GM19351 (cell line): ENCODE data around the gene CCDC9B.
A peak's percentile ranks its signal among the peaks of the same experiment; 100 is the strongest.

ENCODE experiments used
- ATAC-seq: cut with Tn5 transposase; IDR thresholded peaks from one replicate; pipeline ENCODE4 v1.9.1; 2021; ENCODE audit warnings: mild to moderate bottlenecking, moderate library complexity; ENCODE audit not compliant: unreplicated experiment

CCDC9B gene

DNA sequence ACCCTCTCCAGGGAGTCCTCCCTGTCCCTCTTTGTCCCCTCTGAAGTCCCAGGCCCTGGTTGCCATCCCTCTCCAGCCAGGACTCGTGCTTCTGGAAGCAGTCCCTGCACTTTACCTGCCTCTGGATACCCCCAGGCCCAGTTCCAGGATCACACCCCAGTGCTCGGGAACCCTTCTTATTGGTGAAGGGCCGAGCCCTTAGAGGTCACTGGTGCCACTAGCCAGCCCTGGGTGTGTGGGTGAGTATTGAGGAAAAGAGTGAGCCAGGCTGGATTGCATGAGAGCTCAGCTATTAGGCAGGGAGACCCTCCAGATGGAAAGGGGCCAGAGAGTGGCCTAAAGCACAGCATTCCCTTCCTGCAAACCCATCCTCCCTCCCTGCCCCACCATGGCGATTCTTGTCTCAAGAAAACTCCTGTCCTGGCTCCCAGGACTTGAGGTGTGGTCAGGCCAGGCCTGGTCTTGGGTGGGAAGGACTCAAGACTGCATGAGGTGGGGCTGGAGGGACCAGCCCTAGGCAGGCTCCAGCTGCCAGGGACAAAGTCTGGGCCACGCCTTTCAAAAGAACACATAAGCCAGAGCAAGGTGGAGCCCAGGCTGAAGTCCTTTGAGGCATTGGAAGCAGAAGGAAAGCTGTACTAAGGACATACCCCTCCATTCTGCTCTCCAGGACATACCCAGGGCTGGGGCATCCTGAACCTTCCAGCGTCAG lies 5.3 kb upstream of the CCDC9B start:
- ATAC-seq, result no peak

DNA sequence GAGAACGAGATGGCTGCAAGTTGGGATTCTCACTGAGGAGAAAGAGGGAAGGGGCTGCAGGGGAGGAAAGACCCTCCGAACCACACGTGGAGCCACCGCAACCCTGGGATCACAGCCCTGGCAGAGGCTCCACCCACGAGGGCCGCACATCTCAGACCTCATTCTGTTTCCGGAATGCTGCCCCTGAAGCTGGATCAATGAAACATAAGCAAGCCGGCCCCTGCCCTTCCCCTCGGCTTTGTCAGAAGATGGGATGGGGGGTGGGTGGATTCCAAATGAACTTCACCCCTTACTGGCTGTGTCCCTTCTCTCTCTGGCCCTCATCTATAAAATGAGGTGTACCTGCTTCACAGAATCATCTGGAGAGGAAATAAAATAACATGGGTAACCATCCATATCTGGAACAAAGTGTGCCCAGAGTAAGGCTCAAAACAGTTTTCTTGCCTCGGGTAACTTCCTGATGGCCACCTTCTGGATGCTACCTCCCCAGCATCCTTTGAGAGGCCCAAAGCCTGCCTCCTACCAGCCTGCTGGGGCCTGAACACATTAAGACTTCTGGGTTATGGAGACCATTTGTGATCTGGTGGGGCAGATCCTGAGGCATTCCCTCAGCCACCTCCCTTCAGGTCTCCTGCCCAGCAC lies 4.6 kb upstream of the CCDC9B start:
- ATAC-seq, result no peak

DNA sequence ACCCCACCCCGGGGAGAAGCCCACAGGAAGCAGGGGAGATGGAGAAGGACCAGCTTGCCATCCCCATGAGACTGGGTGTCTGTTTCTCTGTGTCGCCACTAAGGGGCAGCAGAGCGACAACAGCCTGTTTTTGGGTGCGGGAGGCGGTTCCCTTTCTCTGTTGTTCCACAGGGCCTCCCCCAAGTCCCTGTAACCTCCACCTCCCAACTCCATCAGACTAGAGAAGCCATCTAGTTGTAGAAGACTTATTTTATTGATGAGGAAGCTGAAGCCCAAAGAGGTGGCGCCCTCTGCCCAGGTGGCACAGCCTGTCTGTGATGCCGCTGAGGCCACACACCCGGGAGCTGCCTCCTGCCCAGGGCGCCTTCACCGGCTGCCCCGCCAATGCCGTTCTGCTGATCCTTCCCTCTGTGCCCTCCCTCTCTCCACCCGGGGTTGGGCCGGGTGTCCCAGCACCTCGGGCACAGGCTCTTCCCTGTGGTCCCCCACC lies 3.9 kb upstream of the CCDC9B start:
- ATAC-seq, result no peak

DNA sequence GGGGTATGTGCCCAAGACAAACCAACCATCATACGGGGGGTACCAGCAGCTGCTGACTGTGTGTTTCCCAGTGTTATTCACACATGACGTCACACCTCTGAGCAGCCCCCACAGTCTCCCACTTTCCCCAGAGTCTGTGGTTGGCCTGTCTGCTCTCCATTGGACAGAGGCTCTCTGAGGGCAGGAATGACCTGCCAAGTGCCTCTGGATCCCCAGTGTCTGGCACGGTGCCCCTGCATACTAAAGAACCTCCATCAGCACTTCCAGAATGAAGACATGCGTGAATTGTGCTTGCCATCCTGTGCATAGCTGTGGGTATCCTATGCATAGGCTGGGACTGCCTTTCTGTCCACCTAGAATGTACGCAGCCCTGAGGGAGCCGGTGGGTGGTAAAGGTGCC lies 3.5 kb upstream of the CCDC9B start:
- ATAC-seq, result no peak

DNA sequence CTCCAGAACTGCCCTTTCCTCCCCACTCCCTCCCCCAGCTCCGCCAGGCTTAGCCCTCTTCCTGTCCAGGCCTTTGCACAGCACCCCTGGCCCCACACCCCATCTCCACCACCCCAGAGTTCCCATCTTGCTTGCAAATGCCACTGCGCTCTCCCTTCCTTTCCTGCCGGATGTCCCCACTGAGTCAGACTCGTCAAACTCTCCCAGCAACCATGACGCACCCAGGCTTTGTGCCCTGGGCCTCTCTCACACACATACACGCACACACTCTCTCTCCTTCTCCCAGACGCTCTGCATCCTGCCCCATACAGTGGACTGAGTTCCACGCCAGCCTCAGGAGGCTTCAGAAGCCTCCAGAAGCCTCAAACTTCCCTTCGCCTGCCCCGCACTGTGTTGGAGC lies 2.8 kb upstream of the CCDC9B start:
- no peak for ATAC-seq

DNA sequence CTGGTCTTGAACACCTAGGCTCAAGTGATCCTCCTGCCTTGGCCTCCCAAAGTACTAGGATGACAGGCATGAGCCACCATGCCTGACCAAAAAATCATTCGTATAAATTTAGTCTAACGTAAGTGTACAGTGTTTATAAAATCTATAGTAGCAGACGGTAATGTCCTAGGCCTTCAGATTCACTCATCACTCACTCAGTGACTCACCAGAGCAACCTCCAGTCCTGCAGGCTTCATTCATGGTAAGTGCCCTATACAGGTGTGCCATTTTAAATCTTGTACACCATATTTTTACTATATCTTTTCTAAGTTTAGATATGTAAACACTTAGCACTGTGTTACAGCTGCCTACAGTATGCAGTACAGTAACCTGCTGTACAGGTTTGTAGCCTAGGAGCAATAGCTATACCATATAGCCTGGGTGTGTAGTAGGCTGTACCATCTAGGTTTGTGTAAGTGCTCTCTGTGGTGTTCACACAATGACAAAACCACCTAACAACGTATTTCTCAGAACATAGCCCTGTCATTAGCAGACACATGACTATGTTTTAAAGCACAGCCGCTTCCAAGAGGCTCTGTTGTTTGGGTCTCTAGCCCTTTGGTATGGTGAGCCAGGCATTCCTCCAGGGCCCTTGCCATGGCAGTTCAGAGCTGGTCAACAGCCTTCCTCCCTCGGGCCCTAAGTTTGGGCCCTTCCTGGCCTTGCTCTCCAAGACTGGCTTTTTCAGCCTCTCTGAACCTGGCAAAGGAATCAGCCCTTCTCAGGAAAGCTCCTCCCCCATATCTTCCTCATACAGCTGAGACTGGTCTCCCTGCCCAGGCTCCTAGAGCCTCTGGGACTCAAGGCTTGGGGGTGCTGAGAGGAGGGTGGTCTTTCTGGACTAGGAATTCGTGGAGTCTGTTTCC lies 1.9 kb upstream of the CCDC9B start:
- ATAC-seq, result no peak

DNA sequence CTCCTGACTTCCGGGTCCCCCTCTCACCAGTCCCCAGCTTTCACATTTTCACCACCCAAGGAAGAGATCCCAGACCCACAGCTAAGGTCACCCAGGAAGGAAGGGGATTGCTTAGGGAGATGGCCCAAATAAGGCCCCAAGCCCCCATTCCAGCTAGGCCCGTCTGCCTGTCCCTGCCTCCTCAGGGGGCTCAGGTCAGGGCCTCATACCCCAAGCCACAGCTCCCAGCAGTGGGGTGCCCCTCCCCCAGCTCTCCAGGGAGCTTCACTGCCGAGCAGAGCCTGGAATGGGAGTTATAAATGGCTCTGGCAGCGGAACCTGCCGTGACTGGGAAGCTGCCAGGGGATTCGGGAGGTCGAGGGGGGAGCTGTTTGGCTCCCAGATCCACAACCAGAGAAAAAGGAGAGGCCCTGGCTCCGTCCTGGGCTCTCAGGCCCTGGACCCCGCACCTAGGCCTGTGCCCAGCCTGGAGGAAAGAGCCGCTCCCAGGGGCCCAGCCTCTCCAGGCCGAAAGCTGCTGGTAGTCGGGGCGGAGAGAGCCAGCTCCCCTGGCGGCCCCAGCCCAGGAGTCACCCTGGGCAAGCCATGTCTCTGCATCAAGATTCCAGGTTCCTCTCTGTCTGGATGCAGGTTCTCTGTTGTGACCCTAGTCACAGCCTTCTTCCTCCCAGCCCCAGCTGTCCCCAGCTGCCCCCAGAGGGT lies 550 bp downstream of the CCDC9B start:
- ATAC-seq, result no peak

DNA sequence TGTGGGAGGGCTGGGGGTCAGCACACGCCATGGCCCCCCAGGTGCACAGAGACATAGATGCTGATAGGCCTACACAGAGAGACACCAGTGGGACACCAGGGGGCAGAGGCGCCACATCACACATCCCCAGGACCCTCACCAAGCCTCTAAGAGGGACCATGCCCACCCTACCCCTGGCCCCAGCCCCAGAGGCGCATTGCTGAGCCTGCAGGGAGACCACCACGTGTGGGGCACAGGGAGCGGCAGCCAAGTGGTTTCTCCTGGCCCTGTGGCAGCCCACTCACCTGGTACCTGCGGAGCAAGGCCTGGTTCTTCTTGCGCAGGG lies 1.2 kb downstream of the CCDC9B start:
- ATAC-seq, result no peak

DNA sequence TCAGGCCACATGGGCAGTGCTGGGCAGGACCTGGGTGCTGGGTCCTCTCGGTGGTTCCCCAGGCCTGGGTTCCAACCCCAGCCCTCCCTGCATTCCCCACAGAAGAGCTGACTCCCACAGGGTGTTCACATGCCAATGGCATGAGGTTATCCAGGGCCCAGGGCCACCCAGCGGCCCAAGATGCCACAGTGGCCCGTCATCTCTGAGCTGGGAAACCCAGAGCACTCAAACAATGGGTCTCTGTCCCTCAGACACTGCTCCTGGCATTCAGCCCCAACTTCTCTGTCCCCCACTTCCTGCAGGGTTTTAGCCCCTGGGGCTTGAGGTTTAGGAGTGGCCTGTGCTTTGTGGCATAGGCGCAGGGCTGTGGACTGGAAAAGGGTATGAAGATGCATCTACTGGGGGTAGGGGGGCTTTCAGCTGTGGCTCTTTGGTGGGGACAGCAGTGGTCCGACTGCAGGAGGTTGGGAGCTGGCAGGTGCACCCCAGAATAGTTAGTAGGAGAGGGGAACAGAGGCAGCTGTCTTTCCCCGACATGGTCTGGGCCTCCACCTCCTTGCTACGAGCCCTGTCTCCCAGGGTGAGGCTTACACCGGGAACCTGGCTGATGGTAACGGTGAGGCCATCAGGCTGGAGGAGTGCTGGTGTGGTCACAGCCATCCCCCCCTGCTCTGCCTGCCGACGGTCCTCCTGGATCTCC lies 1.7 kb downstream of the CCDC9B start:
- no peak for ATAC-seq

DNA sequence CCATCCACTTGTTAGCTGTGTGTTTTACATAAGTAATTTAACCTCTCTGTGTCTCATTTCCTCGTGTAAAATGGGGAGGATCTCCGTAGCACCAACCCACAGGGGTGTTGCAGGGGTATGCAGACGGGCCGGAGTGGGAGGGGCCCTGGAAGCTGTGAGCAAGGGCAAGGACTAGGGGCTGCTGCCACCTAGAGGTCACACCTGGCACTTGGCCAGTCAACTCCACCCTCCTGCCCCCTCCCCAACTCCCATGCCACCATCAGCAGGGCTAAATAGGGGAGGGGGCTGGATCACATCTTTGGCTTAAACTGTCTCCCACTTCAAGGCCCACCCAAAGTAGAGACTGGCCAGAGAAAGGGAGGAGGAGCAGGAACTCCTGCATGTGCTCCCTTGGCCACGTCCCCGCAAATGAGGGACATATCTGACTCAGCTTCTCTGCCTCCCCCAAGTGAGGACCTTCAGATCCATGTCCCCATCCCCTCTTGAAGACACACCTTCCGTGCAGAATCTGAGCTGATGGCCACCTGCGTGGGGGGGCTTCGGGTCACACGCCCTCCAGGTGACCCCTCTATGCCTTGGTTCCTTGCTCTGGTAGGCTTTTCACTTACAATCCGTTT lies 2.6 kb downstream of the CCDC9B start:
- peak; percentile 54 for ATAC-seq

DNA sequence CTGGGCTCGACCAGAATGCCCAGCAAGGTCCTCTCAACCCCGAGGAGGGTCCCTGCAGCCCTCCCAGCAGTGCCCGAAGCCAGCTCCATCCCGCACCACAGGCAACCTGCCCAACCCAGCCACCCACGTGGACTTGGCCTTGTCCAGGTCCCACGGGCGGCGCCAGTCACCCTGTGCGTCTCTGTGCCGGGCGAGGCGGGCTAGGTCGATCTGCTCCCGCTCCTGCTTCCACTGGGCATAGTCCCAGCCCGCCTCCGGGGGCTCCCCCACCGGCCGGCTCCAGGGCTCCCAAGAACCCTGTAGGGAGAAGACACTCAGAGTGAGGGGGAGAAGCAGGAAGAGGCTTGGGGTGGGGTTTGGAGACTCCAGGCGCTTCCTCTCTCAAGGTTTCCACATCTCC lies 3.1 kb downstream of the CCDC9B start:
- no peak for ATAC-seq

DNA sequence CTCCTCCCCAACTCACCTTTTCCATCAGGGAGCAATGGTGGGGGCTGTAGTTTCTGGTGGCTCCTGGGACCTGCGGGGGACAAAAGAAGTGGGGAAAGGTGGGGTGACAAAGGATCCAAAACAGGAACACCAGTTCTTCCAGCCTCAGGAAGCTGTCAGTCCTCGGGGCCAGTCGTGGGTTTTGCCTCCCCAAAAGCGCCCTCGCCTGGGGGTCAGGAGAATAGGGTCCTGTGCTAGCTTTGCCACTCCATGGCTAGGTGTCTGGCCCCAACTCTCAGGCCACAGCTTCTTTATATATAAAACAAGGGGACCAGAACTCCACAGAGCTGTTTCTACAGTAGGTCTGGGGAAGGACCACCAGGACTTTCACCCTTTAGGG lies 4.0 kb downstream of the CCDC9B start:
- no peak for ATAC-seq

DNA sequence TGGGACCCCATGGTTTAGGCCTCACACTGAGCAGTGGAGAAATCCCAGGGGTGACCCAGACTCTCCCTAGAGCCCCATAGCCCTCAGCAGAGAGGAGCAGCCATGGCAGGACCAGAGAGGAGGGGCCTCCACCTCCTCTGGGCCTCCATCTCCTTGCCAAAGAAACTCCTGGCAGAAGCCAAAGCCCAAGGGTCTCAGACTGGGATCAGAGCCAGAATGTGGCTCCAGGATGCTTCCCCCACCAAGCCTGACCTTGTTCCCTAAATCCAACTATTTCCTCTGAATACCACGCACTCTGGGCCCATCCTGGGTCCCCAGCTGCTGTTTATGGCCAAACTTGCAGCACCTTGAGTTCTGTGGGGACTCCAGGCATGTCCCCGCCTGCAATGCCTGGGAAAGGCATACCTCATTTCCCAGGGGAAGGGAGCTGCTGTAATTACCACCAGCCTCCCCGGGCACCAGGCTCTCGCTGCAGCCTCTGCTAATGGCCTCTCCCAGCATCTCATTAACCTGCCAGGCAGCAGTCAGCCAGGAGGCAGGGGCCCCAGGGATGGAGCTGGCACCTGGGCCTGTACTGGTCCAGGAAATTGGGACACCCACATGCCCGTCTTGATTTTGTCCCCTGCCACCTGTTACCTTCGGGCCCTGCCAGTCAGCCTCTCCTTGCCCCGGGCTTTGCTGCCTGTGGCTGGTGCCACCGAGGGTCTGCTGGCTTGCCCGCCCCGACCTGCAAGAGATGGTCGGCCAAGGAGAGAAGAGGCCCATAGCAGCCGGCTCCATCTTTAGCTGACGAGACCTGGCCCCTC lies 4.6 kb downstream of the CCDC9B start:
- ATAC-seq, result no peak

DNA sequence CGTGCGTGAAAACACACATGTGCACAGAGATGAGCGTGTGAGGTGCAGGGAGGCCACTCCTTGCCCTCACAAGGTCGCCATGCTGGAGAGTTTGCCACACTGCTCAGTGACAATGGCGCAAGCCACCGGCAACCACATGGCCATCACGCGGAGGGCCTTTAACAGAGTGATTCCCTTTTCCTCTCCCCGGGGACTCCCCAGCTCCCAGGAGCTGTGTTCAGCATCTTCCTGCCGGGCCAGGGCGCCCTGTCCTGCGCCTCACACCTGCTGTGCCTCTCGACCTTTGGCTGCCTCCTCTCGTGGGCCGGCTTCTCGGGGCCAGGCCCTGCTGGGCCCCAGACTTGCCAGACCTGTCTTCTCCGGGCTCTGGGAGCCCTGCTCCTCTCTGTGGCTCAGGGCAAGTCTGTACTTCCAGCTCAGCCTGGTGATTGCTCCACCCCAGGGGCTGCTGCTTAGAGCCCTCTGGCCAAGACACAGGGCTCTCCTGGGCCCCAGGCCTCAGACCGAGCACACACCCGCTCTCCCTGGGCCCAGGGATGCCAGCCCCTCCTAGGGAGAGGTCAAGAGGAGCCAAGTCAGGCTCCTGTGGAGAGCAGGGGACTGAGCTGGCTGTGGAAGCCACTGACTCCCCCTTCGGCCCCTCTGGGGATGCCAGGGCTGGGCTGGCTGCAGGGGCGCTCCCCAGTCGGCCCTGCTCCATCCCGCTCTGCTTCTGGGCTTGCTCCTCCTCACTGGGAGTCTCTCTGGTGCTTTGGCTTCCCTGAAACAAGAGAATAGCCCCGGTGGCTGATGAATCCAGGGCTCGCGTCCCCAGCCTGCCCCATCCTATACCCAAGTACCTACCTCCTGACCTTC lies 5.6 kb downstream of the CCDC9B start:
- ATAC-seq, result no peak

DNA sequence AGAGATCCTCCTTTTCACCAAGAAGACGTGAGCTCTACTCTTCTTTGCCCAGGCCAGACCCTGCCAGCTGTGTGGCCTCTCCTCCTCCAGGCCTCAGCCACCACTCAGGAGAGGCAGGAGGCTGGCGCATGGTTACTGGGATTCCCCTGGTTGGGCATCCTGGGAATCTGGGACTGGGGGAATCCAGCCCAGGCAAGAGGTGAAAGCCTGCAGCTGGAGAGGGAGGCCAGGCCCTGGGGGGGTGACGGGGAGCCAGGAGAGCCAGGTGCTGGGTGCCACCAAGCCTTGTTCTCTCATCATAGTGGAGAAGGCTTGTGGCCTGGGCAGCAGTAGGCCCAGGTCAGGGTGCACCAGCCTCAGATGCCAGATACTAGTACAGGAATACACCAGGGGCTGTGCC lies 6.2 kb downstream of the CCDC9B start:
- no peak for ATAC-seq

DNA sequence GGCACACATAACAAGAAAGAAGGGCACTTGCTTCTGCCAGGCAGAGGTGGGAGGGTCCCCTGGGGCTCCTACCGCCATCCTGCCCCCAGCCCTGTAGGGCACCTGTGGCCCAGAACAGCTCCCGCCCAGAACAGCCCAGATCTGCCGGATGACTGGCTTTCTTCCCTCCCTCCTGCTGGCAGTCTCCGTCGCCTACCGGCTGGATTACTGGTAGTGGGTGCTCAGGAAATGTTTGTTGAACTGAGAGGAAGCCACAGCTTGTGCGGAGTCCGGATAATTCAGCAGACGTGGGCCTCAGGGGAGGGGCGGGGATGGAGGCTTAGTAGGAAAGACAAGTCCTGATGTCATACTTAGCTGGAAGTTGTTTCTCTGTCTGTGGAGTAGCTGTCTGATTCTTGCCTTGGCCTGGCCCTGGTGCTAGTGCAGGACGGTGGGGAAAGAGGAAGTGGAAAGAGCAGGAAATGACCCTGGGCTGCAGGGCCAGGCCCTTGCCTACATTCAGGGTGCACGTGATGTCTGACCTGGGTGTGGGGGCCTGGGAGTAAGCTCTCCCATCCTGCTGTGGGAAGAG lies 6.7 kb downstream of the CCDC9B start:
- ATAC-seq, result no peak

DNA sequence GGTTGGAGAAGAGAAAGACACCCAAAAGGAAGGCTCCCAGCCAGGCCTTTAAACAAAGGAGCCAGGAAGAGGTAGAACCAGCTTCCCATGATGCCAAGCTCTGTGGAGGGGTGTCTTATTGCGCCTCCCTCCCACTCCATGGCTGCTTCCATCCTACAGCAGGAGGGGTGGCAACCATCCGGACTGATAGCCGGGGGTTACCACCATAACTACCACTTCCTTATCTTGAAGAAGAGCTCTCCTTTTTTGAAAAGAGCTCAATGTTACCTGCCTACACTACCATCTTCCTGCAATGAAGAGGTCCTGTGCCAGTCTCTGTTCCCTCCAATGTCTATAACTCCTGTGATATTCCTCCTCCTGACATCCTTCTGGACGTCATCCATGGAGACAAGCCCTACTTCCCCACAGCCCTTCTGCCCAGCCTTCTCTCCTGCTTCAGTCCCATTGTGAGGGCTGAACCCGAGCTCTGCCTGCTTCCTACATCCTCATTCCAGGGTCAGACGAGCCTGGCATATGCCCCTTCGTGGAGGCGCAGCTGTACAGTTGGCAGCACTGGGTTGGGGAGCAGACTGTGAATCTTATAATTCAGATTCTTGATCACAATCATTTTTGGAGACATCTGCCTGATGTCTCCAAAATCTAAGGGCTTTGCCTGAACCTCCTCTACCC lies 8.5 kb downstream of the CCDC9B start:
- no peak for ATAC-seq

DNA sequence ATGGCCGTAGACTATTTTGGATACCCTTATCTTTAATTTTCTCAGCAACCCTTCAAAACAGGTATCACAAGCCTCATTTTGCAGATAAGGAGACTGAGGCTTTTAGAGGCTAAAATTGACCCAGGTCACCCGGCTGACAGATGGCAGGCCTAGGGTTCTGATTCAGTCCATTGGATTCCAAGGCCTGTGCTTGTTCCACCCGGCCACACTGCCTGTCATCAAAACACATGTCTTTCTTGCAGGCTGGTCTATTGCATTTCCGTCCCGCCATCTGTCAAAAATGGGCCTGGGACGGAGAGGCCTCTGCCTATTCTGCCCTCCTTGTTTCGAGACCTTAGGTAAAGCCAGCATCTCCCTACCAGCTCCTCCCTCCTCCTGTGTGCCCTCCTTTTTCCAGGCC lies 9.1 kb downstream of the CCDC9B start:
- ATAC-seq, result no peak
